Myometrial cell (primary cell): ENCODE measurements around the gene NUB1. TPM values are rescaled to one million over a fixed set of nuclear protein-coding genes. Genes with fewer than 3 reads are reported as not detected.

Source experiments
- total RNA-seq: library from RNA; depleted of rRNA; stranded (reverse); fragments of >200 nt; gene quantifications from 2 replicates; pipeline ENCODE4 v1.2.3, GENCODE V29; 2015

The NUB1 gene
- total RNA-seq = 50.3 and 57.4 TPM in 2 replicates

GRCh38 chr7:151341357-151342101, at the start of gene NUB1:
Gene NUB1 (plus strand): TSS chr7:151341812. CDS start chr7:151345350, 3,538 bp downstream.

GRCh38 chr7:151409667-151410404, 68.2 kb downstream of the NUB1 start, which contains the start of gene WDR86:
Gene WDR86 (minus strand): TSS chr7:151410038. CDS start chr7:151409589, 449 bp downstream.

Other genes starting within 250 kb of the NUB1 start
- gene GBX1, start 174.1 kb upstream of the NUB1 start, total RNA-seq = not detected in 2 replicates
- not detected in 2 replicates for gene ASB10, start 154.6 kb upstream of the NUB1 start, total RNA-seq
- not detected in 2 replicates for gene H2BK1, start 131.3 kb upstream of the NUB1 start, total RNA-seq
- gene ABCF2, start 114.6 kb upstream of the NUB1 start, total RNA-seq = 69.5 and 72.6 TPM in 2 replicates
- 69.8 and 70.6 TPM in 2 replicates for gene CHPF2, start 109.3 kb upstream of the NUB1 start, total RNA-seq
- gene SMARCD3, start 93.1 kb upstream of the NUB1 start, total RNA-seq = 19.0 and 51.0 TPM in 2 replicates
- gene WDR86, start 68.2 kb downstream of the NUB1 start, total RNA-seq = 17.6 and 19.1 TPM in 2 replicates
- not detected in 2 replicates for gene CRYGN, start 98.3 kb downstream of the NUB1 start, total RNA-seq
- gene RHEB, start 178.1 kb downstream of the NUB1 start, total RNA-seq = 77.8 and 107 TPM in 2 replicates